ENCODE results near the gene GIMAP8.

GRCh38 chr7:150466477-150466876 lies 16.0 kb downstream of the GIMAP8 start:
- TF ChIP-seq EZH2 (IDR thresholded peaks at IDR 0.05) (no peak), POLR2AphosphoS5 (IDR thresholded peaks at IDR 0.05; ENCODE audit: borderline replicate concordance, low read depth, low read length) (no peak), FOXP2 (optimal IDR thresholded peaks at IDR 0.05; ENCODE audit: control extremely low read depth, extremely low read length, insufficient read depth) (no peak)
